Ishikawa (cell line): Measurements from ENCODE around the gene MYO9A.
A peak's percentile ranks its signal among the peaks of the same experiment; 100 is the strongest.

Experiments used
- CEBPB ChIP-seq: IDR thresholded peaks from 2 replicates; pipeline ENCODE4 v1.6.1; 2012
- CREB1 ChIP-seq: IDR thresholded peaks from 2 replicates; pipeline ENCODE4 v1.6.1; 2012; ENCODE audit warnings: low read depth
- EGR1 ChIP-seq: IDR thresholded peaks from 2 replicates; pipeline ENCODE4 v1.6.1; 2012
- EP300 ChIP-seq: IDR thresholded peaks from 2 replicates; pipeline ENCODE4 v1.6.1; 2012; ENCODE audit warnings: borderline replicate concordance
- FOXM1 ChIP-seq: IDR thresholded peaks from 2 replicates; pipeline ENCODE4 v1.6.1; 2012; ENCODE audit warnings: low read depth, borderline replicate concordance
- MAX ChIP-seq: IDR thresholded peaks from 2 replicates; pipeline ENCODE4 v1.6.1; 2012
- NFIC ChIP-seq: IDR thresholded peaks from 2 replicates; pipeline ENCODE4 v1.6.1; 2012
- RAD21 ChIP-seq: IDR thresholded peaks from 2 replicates; pipeline ENCODE4 v1.6.1; 2012; ENCODE audit warnings: low read depth
- REST ChIP-seq: IDR thresholded peaks from 2 replicates; pipeline ENCODE4 v1.6.1; 2012; ENCODE audit warnings: low read depth, mild to moderate bottlenecking
- TAF1 ChIP-seq: IDR thresholded peaks from 2 replicates; pipeline ENCODE4 v1.6.1; 2012; ENCODE audit warnings: low read depth, mild to moderate bottlenecking
- TCF12 ChIP-seq: IDR thresholded peaks from 2 replicates; pipeline ENCODE4 v1.6.1; 2012; ENCODE audit warnings: low read depth
- TEAD4 ChIP-seq: IDR thresholded peaks from 2 replicates; pipeline ENCODE4 v1.6.1; 2012
- USF1 ChIP-seq: IDR thresholded peaks from 2 replicates; pipeline ENCODE4 v1.6.1; 2012
- YY1 ChIP-seq: IDR thresholded peaks from 2 replicates; pipeline ENCODE4 v1.6.1; 2012; ENCODE audit warnings: low read depth
- ZBTB7A ChIP-seq: IDR thresholded peaks from 2 replicates; pipeline ENCODE4 v1.6.1; 2012; ENCODE audit warnings: low read depth

MYO9A gene

GRCh38 chr15:72155635-72156616 is 38.0 kb upstream of the MYO9A start:
- TF ChIP-seq RAD21 (peak; percentile 99), CEBPB (no peak), MAX (0 out of 2 replicates have a peak, but pooled peaks have one; percentile 2), TCF12 (no peak)

GRCh38 chr15:72155003-72155621 is 37.2 kb upstream of the MYO9A start:
- TF ChIP-seq EGR1 (no peak), REST (no peak; the same call in 1 of the 2 replicates), EP300 (peak; percentile 79), CREB1 (no peak), MAX (peak; percentile 83), NFIC (peak; percentile 99), TCF12 (peak; percentile 92), TEAD4 (peak; percentile 98), YY1 (no peak), RAD21 (peak; percentile 24; the same call in 1 of the 2 replicates), ZBTB7A (no peak), TAF1 (no peak)

- no peak for TF ChIP-seq TAF1
- no peak for TF ChIP-seq ZBTB7A
- TF ChIP-seq EGR1: no peak
These were observed 36.4 kb upstream of the MYO9A start for GRCh38 chr15:72154316-72154715.

- TF ChIP-seq FOXM1 (no peak), USF1 (no peak), CEBPB (no peak), TEAD4 (no peak), TAF1 (no peak), EP300 (no peak), CREB1 (no peak), EGR1 (no peak), NFIC (no peak), RAD21 (no peak), TCF12 (no peak), MAX (no peak), REST (no peak), YY1 (no peak), ZBTB7A (no peak)
These were observed 35.5 kb upstream of the MYO9A start for GRCh38 chr15:72153269-72154000.

GRCh38 chr15:72147418-72147817 is 29.5 kb upstream of the MYO9A start:
- TF ChIP-seq TEAD4 (no peak), RAD21 (no peak), TCF12 (no peak), REST (no peak), NFIC (no peak), TAF1 (no peak), USF1 (no peak), CREB1 (no peak), CEBPB (no peak), YY1 (no peak), EGR1 (no peak), FOXM1 (no peak), EP300 (no peak)
